C4-2B (cell line): ENCODE results near the gene FAP.

ENCODE experiments used
- CTCF ChIP-seq: fragments of 450-650 bp; conservative IDR thresholded peaks from 2 replicates; pipeline ENCODE4 v1.5.1; 2017; ENCODE audit warnings: mild to moderate bottlenecking
- ZFX ChIP-seq: fragments of 450-650 bp; IDR thresholded peaks from 2 replicates; pipeline ENCODE4 v1.6.1; 2017

- TF ChIP-seq CTCF (no peak), ZFX (no peak)
Observed at GRCh38 chr2:162174746-162175145, 68.5 kb downstream of the FAP start.
